ENCODE results near the gene FGD4.

The FGD4 gene

GRCh38 chr12:32534698-32535097 lies 135.3 kb downstream of the FGD4 start:
- TF ChIP-seq REST (IDR thresholded peaks at IDR 0.05; ENCODE audit: low read depth) (no peak), FOXM1 (IDR thresholded peaks at IDR 0.05; ENCODE audit: borderline replicate concordance, low read depth) (no peak), YY1 (IDR thresholded peaks at IDR 0.05; ENCODE audit: low read depth) (no peak), CEBPB (IDR thresholded peaks at IDR 0.05) (no peak), TCF12 (IDR thresholded peaks at IDR 0.05; ENCODE audit: low read depth) (no peak), CREB1 (IDR thresholded peaks at IDR 0.05; ENCODE audit: low read depth) (no peak), EGR1 (IDR thresholded peaks at IDR 0.05) (no peak)

- TF ChIP-seq REST (IDR thresholded peaks at IDR 0.05; ENCODE audit: low read depth) (peak; percentile 20; the same call in 1 of the 2 replicates), NFIC (IDR thresholded peaks at IDR 0.05) (peak; percentile 83), FOXM1 (IDR thresholded peaks at IDR 0.05; ENCODE audit: borderline replicate concordance, low read depth) (no peak), EGR1 (IDR thresholded peaks at IDR 0.05) (no peak), CEBPB (IDR thresholded peaks at IDR 0.05) (no peak), USF1 (IDR thresholded peaks at IDR 0.05) (no peak)
Measured at GRCh38 chr12:32535288-32535999, 136.1 kb downstream of the FGD4 start.

GRCh38 chr12:32536000-32536345 lies 136.6 kb downstream of the FGD4 start:
- TF ChIP-seq MAX (IDR thresholded peaks at IDR 0.05) = no peak
- TF ChIP-seq CREB1 (IDR thresholded peaks at IDR 0.05; ENCODE audit: low read depth) = no peak
- no peak for TF ChIP-seq YY1 (IDR thresholded peaks at IDR 0.05; ENCODE audit: low read depth)
- no peak for TF ChIP-seq CEBPB (IDR thresholded peaks at IDR 0.05)
- TF ChIP-seq TAF1 (IDR thresholded peaks at IDR 0.05; ENCODE audit: low read depth) = no peak
- no peak for TF ChIP-seq REST (IDR thresholded peaks at IDR 0.05; ENCODE audit: low read depth)
- TF ChIP-seq USF1 (IDR thresholded peaks at IDR 0.05) = no peak
- TF ChIP-seq TCF12 (IDR thresholded peaks at IDR 0.05; ENCODE audit: low read depth) = no peak
- TF ChIP-seq EP300 (IDR thresholded peaks at IDR 0.05; ENCODE audit: borderline replicate concordance) = no peak
- TF ChIP-seq ZBTB7A (IDR thresholded peaks at IDR 0.05; ENCODE audit: low read depth) = no peak
- no peak for TF ChIP-seq EGR1 (IDR thresholded peaks at IDR 0.05)
- no peak for TF ChIP-seq NFIC (IDR thresholded peaks at IDR 0.05)
- no peak for TF ChIP-seq FOXM1 (IDR thresholded peaks at IDR 0.05; ENCODE audit: borderline replicate concordance, low read depth)
- TF ChIP-seq TEAD4 (IDR thresholded peaks at IDR 0.05) = no peak
- no peak for TF ChIP-seq RAD21 (IDR thresholded peaks at IDR 0.05; ENCODE audit: low read depth)

GRCh38 chr12:32541754-32542374 lies 142.5 kb downstream of the FGD4 start:
- TF ChIP-seq TCF12 (IDR thresholded peaks at IDR 0.05; ENCODE audit: low read depth) (no peak), CREB1 (IDR thresholded peaks at IDR 0.05; ENCODE audit: low read depth) (no peak), YY1 (IDR thresholded peaks at IDR 0.05; ENCODE audit: low read depth) (no peak), USF1 (IDR thresholded peaks at IDR 0.05) (no peak), TEAD4 (IDR thresholded peaks at IDR 0.05) (no peak), TAF1 (IDR thresholded peaks at IDR 0.05; ENCODE audit: low read depth) (no peak), EP300 (IDR thresholded peaks at IDR 0.05; ENCODE audit: borderline replicate concordance) (no peak), ZBTB7A (IDR thresholded peaks at IDR 0.05; ENCODE audit: low read depth) (no peak), REST (IDR thresholded peaks at IDR 0.05; ENCODE audit: low read depth) (no peak), CEBPB (IDR thresholded peaks at IDR 0.05) (no peak), FOXM1 (IDR thresholded peaks at IDR 0.05; ENCODE audit: borderline replicate concordance, low read depth) (no peak), NFIC (IDR thresholded peaks at IDR 0.05) (no peak), MAX (IDR thresholded peaks at IDR 0.05) (no peak), EGR1 (IDR thresholded peaks at IDR 0.05) (no peak), RAD21 (IDR thresholded peaks at IDR 0.05; ENCODE audit: low read depth) (no peak)
